Small intestine (tissue), 7 donors: Measurements from ENCODE around the gene H2AZ1. TPM values are rescaled to one million over a fixed set of nuclear protein-coding genes. Genes with fewer than 3 reads are reported as not detected.

Experiments used
- DNase-seq, 2 donors: peaks; one replicate each; pipeline versions ENCODE4 v3.0.0 to v3.0.0-alpha.2; 2013
- FAIRE-seq: peaks from 2 replicates; lab custom pipeline; 2012; peaks lifted over from hg19 to GRCh38; lab: Jason Lieb, UNC
- H3K27ac ChIP-seq, 3 donors: one replicate each; pipeline ENCODE4 v1.5.1; 2013; ENCODE audit warnings: low read length in 2 of 3, mild to moderate bottlenecking in 2 of 3, control low read depth in 1 of 3, inconsistent platforms in 1 of 3, low read depth in 1 of 3, moderate library complexity in 1 of 3
- H3K27me3 ChIP-seq, 3 donors: one replicate each; pipeline ENCODE4 v1.6.1; 2013; ENCODE audit warnings: low read length in 3 of 3, inconsistent platforms in 1 of 3; ENCODE audit not compliant: control insufficient read depth in 3 of 3, insufficient read depth in 3 of 3
- H3K36me3 ChIP-seq, 3 donors: one replicate each; pipeline ENCODE4 v1.6.1; 2013; ENCODE audit warnings: low read length in 3 of 3, inconsistent platforms in 1 of 3, low read depth in 1 of 3, mild to moderate bottlenecking in 1 of 3, moderate library complexity in 1 of 3; ENCODE audit not compliant: control insufficient read depth in 3 of 3, insufficient read depth in 2 of 3
- H3K4me1 ChIP-seq, 3 donors: one replicate each; pipeline ENCODE4 v1.6.1; 2013; ENCODE audit warnings: low read length in 2 of 3, inconsistent platforms in 1 of 3, low read depth in 1 of 3, mild to moderate bottlenecking in 1 of 3, moderate library complexity in 1 of 3; ENCODE audit not compliant: control insufficient read depth in 3 of 3, insufficient read depth in 2 of 3
- H3K4me3 ChIP-seq, 3 donors: one replicate each; pipeline ENCODE4 v1.5.1; 2013; ENCODE audit warnings: low read length in 3 of 3, control low read depth in 1 of 3, inconsistent platforms in 1 of 3, low read depth in 1 of 3, mild to moderate bottlenecking in 1 of 3, moderate library complexity in 1 of 3
- H3K9me3 ChIP-seq, 2 donors: one replicate each; pipeline ENCODE4 v1.6.1; 2013; ENCODE audit warnings: low read depth in 1 of 2, low read length in 1 of 2; ENCODE audit not compliant: control insufficient read depth in 2 of 2, insufficient read depth in 1 of 2
- WGBS, 3 donors: extraction: QIAGEN DNeasy Blood & Tissue Kit; methylation state at CpG; one replicate each; pipeline ENCODE4 v1.1.7; 2013; 5-methylcytosine and 5-hydroxymethylcytosine counted together
- polyA plus RNA-seq, 4 donors: library from polyadenylated mRNA; stranded (reverse) in 3 of 4; unstranded in 1 of 4; fragments of 200-250 nt in 3 of 4; fragments of 120-200 nt in 1 of 4; gene quantifications; one replicate each; pipeline versions ENCODE4 v1.2.1 to v1.2.3, GENCODE V29; 2013
- donor health status: healthy with polysubstance abuse.
- donor health status: control.
- donor health status: control.
- donor health status: Bipolar disorder and iron deficiency.
- donor health status: healthy.

H2AZ1 gene
- polyA plus RNA-seq, 4 donors = 167 to 627 (median 207) TPM

DNA sequence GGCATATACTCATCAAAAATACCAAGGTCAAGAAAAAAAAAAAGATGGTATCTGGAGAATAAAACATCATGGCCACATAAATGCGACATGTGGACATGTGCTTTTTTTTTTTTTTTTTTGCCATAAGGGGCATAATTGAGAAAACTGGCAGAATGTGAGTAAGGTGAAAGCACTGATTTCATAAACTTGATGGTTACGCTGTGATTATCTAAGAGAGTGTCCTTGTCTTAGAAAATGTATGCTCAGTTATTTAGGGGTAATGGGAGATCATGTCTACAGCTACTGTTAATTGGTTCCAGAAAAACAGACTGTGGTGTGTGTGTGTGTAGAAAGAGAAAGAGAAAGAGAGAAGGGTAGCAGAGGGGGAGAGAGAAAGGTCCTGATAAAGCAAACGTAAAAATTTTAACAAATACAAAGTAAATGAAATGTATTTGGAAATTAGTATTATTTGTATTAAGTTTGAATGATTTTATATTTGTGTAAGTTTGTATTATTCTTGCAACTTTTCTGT is 11.8 kb downstream of the H2AZ1 start:
- no peak overlapping the region for H3K4me3 ChIP-seq
- no peaks in the 10 kb centered on the region for H3K4me1 ChIP-seq
- DNase-seq = no peak
- no peak for FAIRE-seq
- WGBS, 3 donors = 89 to 94% (median 92%) methylated on average over 3 of the region's 3 CpGs
- H3K9me3 ChIP-seq = peaks cover 0 to 18% of the 10 kb centered on the region in 2 donors
- peaks cover 0 to 11% (median 2%) of the 10 kb centered on the region in 3 donors for H3K36me3 ChIP-seq
- H3K27me3 ChIP-seq = no peaks in the 10 kb centered on the region
- H3K27ac ChIP-seq = no peak overlapping the region

- Histone ChIP-seq H3K9me3 (peaks cover 0 to 20% of the 10 kb centered on the region in 2 donors), H3K27ac (no peak overlapping the region), H3K27me3 (no peaks in the 10 kb centered on the region), H3K4me3 (no peak overlapping the region), H3K4me1 (no peaks in the 10 kb centered on the region), H3K36me3 (peaks cover 0 to 10% (median 4%) of the 10 kb centered on the region in 3 donors)
- DNase-seq (no peak), FAIRE-seq (peak; percentile 94)
Observed at GRCh38 chr4:99934891-99935290, 15.2 kb downstream of the H2AZ1 start.

- no peaks in the 10 kb centered on the region for H3K27me3 ChIP-seq
- DNase-seq = no peak
- H3K9me3 ChIP-seq = no peaks in the 10 kb centered on the region
- peaks cover 0 to 8% (median 2%) of the 10 kb centered on the region in 3 donors for H3K36me3 ChIP-seq
- H3K4me3 ChIP-seq = no peak overlapping the region
- H3K27ac ChIP-seq = no peak overlapping the region
- 82 to 93% (median 92%) methylated on average over 2 of the region's 2 CpGs for WGBS, 3 donors
- H3K4me1 ChIP-seq = no peaks in the 10 kb centered on the region
- FAIRE-seq = no peak
Observed at GRCh38 chr4:99927566-99927965, 22.5 kb downstream of the H2AZ1 start.

DNA sequence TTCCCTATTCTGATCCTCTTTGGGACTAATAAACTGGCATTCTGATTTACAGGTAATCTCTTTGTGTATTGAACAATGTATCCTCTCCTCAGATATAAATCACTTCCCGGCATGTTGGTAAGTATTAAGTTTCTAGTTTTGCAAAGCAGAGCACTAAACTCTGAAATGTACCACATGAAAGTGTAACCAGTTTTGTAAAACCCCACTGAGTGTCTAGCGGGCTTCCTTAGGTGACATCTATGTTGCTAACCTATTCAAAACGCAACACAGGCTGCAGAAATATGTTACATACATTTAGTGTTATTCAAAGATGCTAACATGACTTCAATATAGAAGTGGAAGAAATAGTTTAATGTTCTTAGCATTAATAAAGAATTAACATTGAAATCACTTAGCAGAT is 28.9 kb downstream of the H2AZ1 start:
- Histone ChIP-seq H3K27ac (no peak overlapping the region), H3K27me3 (no peaks in the 10 kb centered on the region), H3K36me3 (peaks cover 0 to 8% (median 2%) of the 10 kb centered on the region in 3 donors), H3K4me1 (peaks cover 0 to 4% (median 3%) of the 10 kb centered on the region in 3 donors), H3K9me3 (peaks cover 0 to 15% of the 10 kb centered on the region in 2 donors), H3K4me3 (no peak overlapping the region)
- DNase-seq (no peak), FAIRE-seq (no peak)
- 81 to 96% (median 84%) methylated on average over 3 of the region's 3 CpGs for WGBS, 3 donors

- peaks cover 0 to 15% of the 10 kb centered on the region in 2 donors for H3K9me3 ChIP-seq
- 59 to 84% (median 67%) methylated on average over 2 of the region's 2 CpGs for WGBS, 3 donors
- FAIRE-seq (no peak), DNase-seq (peak; percentile 92 to 97)
- H3K27ac ChIP-seq = peak overlapping the region; percentile 69 to 88 (median 80)
- H3K36me3 ChIP-seq = peaks cover 0 to 7% (median 2%) of the 10 kb centered on the region in 3 donors
- H3K4me1 ChIP-seq = peaks cover 0 to 4% (median 3%) of the 10 kb centered on the region in 3 donors
- no peak overlapping the region for H3K4me3 ChIP-seq
- no peaks in the 10 kb centered on the region for H3K27me3 ChIP-seq
Observed at GRCh38 chr4:99918656-99919055, 31.4 kb downstream of the H2AZ1 start.

DNA sequence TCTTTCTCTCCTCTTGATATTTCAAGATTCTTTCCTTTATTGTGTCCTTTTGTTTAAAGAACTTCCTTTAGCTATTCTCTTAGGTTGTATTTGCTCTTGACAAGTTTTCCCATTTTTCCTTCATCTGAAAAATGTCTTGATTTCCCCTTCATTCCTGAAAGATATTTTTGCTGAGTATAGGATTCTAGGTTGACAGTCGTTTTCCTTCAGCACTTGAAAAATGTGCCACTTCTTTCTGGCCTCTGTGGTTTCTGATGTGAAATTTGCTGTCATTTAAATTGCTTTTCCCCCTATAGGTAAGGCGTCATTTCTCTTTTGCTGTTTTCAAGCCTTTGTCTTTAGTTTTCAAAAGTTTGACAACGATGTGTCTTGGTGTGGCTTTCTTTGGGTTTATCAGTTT is 32.5 kb downstream of the H2AZ1 start:
- H3K36me3 ChIP-seq = peaks cover 0 to 6% (median 2%) of the 10 kb centered on the region in 3 donors
- H3K27me3 ChIP-seq = no peaks in the 10 kb centered on the region
- DNase-seq = no peak
- WGBS, 3 donors = 96 to 99% (median 98%) methylated on average over 3 of the region's 3 CpGs
- H3K9me3 ChIP-seq = peaks cover 0 to 15% of the 10 kb centered on the region in 2 donors
- no peak overlapping the region for H3K4me3 ChIP-seq
- FAIRE-seq = no peak
- peaks cover 0 to 4% (median 3%) of the 10 kb centered on the region in 3 donors for H3K4me1 ChIP-seq
- H3K27ac ChIP-seq = peak overlapping the region in 1 of 3 donors; percentile 88

GRCh38 chr4:99915449-99915848 is 34.6 kb downstream of the H2AZ1 start:
- WGBS, 3 donors = 81 to 92% (median 83%) methylated on average over 2 of the region's 2 CpGs
- peaks cover 0 to 9% (median 0%) of the 10 kb centered on the region in 3 donors for H3K36me3 ChIP-seq
- H3K9me3 ChIP-seq = peaks cover 0 to 15% of the 10 kb centered on the region in 2 donors
- DNase-seq = no peak
- H3K4me1 ChIP-seq = peaks cover 0 to 4% (median 3%) of the 10 kb centered on the region in 3 donors
- no peaks in the 10 kb centered on the region for H3K27me3 ChIP-seq
- FAIRE-seq = no peak
- H3K4me3 ChIP-seq = no peak overlapping the region
- H3K27ac ChIP-seq = no peak overlapping the region
